CD14-positive monocyte (primary cell): Measurements from ENCODE around the gene CCDC88B. TPM values are rescaled to one million over a fixed set of nuclear protein-coding genes. Genes with fewer than 3 reads are reported as not detected.

ENCODE experiments used
- DNase-seq, 3 donors: peaks; one replicate each; pipeline ENCODE4 v3.0.0-alpha.2; 2011 to 2022
- H2AFZ ChIP-seq: 2 replicates; pipeline ENCODE4 v1.6.0; 2012; ENCODE audit warnings: mild to moderate bottlenecking, low read depth, low read length, inconsistent platforms; ENCODE audit not compliant: insufficient read depth, poor library complexity, severe bottlenecking
- H3K27ac ChIP-seq, 2 donors: 1 replicate in 1 of 2; 2 replicates in 1 of 2; pipeline ENCODE4 v1.5.1; 2012 to 2013; ENCODE audit warnings: low read length in 2 of 2, control low read depth in 1 of 2, inconsistent platforms in 1 of 2, low read depth in 1 of 2, mild to moderate bottlenecking in 1 of 2
- H3K27me3 ChIP-seq, 2 donors: one replicate each; pipeline versions ENCODE4 v1.6.0 to v1.6.1; 2011 to 2013; ENCODE audit warnings: low read length in 2 of 2; ENCODE audit not compliant: control insufficient read depth in 2 of 2, insufficient read depth in 2 of 2
- H3K36me3 ChIP-seq, 2 donors: replicated peaks in 1 of 2; 1 replicate in 1 of 2; 2 replicates in 1 of 2; pipeline versions ENCODE4 v1.5.1 to v1.6.1; 2012 to 2013; ENCODE audit warnings: low read length in 2 of 2, control low read depth in 1 of 2, inconsistent platforms in 1 of 2, mild to moderate bottlenecking in 1 of 2; ENCODE audit not compliant: insufficient read depth in 2 of 2, control insufficient read depth in 1 of 2
- H3K4me1 ChIP-seq, 2 donors: 1 replicate in 1 of 2; 2 replicates in 1 of 2; pipeline versions ENCODE4 v1.5.1 to v1.6.1; 2012 to 2013; ENCODE audit warnings: low read length in 2 of 2, control low read depth in 1 of 2, inconsistent platforms in 1 of 2, mild to moderate bottlenecking in 1 of 2, moderate library complexity in 1 of 2; ENCODE audit not compliant: insufficient read depth in 2 of 2, control insufficient read depth in 1 of 2
- H3K4me2 ChIP-seq: replicated peaks from 2 replicates; pipeline ENCODE3; 2012; ENCODE audit warnings: low read length, moderate library complexity, mild to moderate bottlenecking; ENCODE audit not compliant: poor library complexity, severe bottlenecking; ENCODE audit errors: extremely low read depth
- H3K4me3 ChIP-seq, 3 experiments: fragments of 200-600 bp in 1 of 3; sonication (generic) in 1 of 3; replicated peaks in 1 of 3; 1 replicate in 2 of 3; 2 replicates in 1 of 3; pipeline ENCODE4 v1.5.1; 2011 to 2013; ENCODE audit warnings: low read length in 3 of 3, mild to moderate bottlenecking in 3 of 3, control low read depth in 2 of 3, low read depth in 2 of 3, inconsistent platforms in 1 of 3, moderate library complexity in 1 of 3
- H3K79me2 ChIP-seq: 2 replicates; pipeline ENCODE4 v1.6.0; 2012; ENCODE audit warnings: mild to moderate bottlenecking, control low read depth, inconsistent platforms, low read length, moderate library complexity; ENCODE audit not compliant: insufficient read depth
- H3K9ac ChIP-seq: 2 replicates; pipeline ENCODE4 v1.6.0; 2017; ENCODE audit warnings: low read length, mild to moderate bottlenecking; ENCODE audit not compliant: insufficient read depth, poor library complexity, severe bottlenecking
- H3K9me3 ChIP-seq, 2 donors: replicated peaks in 1 of 2; 1 replicate in 1 of 2; 2 replicates in 1 of 2; pipeline versions ENCODE4 v1.5.1 to v1.6.1; 2012 to 2013; ENCODE audit warnings: low read length in 2 of 2, control low read depth in 1 of 2; ENCODE audit not compliant: control insufficient read depth in 1 of 2, insufficient read depth in 1 of 2
- H4K20me1 ChIP-seq: 2 replicates; pipeline ENCODE4 v1.6.0; 2012; ENCODE audit warnings: mild to moderate bottlenecking, low read length, control low read depth, moderate library complexity; ENCODE audit not compliant: insufficient read depth
- H3K27ac Mint-ChIP-seq, 7 donors: one replicate each; pipeline ENCODE4 v1.8.0; 2020; ENCODE audit warnings: mild to moderate bottlenecking in 7 of 7, mixed read lengths in 7 of 7, moderate library complexity in 6 of 7, inconsistent platforms in 2 of 7
- H3K27me3 Mint-ChIP-seq, 3 donors: one replicate each; pipeline ENCODE4 v1.8.0; 2021 to 2022; ENCODE audit warnings: low read depth in 3 of 3, mild to moderate bottlenecking in 3 of 3, mixed read lengths in 3 of 3, moderate library complexity in 3 of 3, inconsistent platforms in 1 of 3
- H3K36me3 Mint-ChIP-seq, 2 donors: one replicate each; pipeline ENCODE4 v1.8.0; 2020; ENCODE audit warnings: mixed read lengths in 2 of 2, inconsistent platforms in 1 of 2, mild to moderate bottlenecking in 1 of 2
- H3K4me1 Mint-ChIP-seq: one replicate; pipeline ENCODE4 v1.8.0; 2020; ENCODE audit warnings: mild to moderate bottlenecking, mixed read lengths
- H3K4me3 Mint-ChIP-seq, 2 donors: one replicate each; pipeline ENCODE4 v1.8.0; 2020; ENCODE audit warnings: mild to moderate bottlenecking in 2 of 2, mixed read lengths in 2 of 2, moderate library complexity in 1 of 2
- H3K9me3 Mint-ChIP-seq, 7 donors: one replicate each; pipeline ENCODE4 v1.8.0; 2020 to 2022; ENCODE audit warnings: mixed read lengths in 7 of 7, mild to moderate bottlenecking in 6 of 7, moderate library complexity in 6 of 7, inconsistent platforms in 2 of 7
- WGBS: methylation state at CpG from one replicate; pipeline ENCODE4 v1.1.5; 2013; ENCODE audit warnings: missing lambda C conversion rate; ENCODE audit not compliant: insufficient coverage; 5-methylcytosine and 5-hydroxymethylcytosine counted together
- intact Hi-C, 2 donors: fragments of 100-400 bp; cut with micrococcal nuclease; formaldehyde crosslinking; loops; one replicate each; pipeline versions ENCODE4 v1.15.0 to v1.15.1; 2023
- polyA plus RNA-seq, 3 donors: library from polyadenylated mRNA; depleted of rRNA in 1 of 3; unstranded in 2 of 3; stranded (reverse) in 1 of 3; fragments of 300-500 nt in 2 of 3; fragments of >200 nt in 1 of 3; fragmentation: Illumina TruSeq in 2 of 3; gene quantifications; 1 replicate in 2 of 3; 2 replicates in 1 of 3; pipeline ENCODE4 v1.2.3, GENCODE V29; 2012 to 2021
- TF ChIP-seq, protein P1 (sequence below): fragments of 200-600 bp; IDR thresholded peaks from one replicate; pipeline ENCODE4 v1.8.0; 2022; ENCODE audit warnings: antibody characterized with exemption, mild to moderate bottlenecking

CCDC88B gene
- polyA plus RNA-seq, 3 donors, result 8.2 to 215 (median 18.9) TPM

- Histone ChIP-seq H3K79me2 (no peaks in the 10 kb centered on the region), H3K27me3 (no peaks in the 10 kb centered on the region), H2AFZ (no peak overlapping the region), H3K4me3 (no peak overlapping the region), H3K4me1 (peaks cover 31 to 38% of the 10 kb centered on the region in 2 donors), H3K9ac (no peak overlapping the region), H3K9me3 (no peaks in the 10 kb centered on the region), H3K36me3 (peaks cover under 1% of the 10 kb centered on the region in 2 donors), H3K27ac (no peak overlapping the region), H3K4me2 (no peak overlapping the region), H4K20me1 (no peaks in the 10 kb centered on the region)
- H3K4me3 Mint-ChIP-seq, result no peak overlapping the region
- peaks cover 0 to 4% (median 1%) of the 10 kb centered on the region in 3 donors for H3K27me3 Mint-ChIP-seq
- H3K4me1 Mint-ChIP-seq, result peaks cover 47% of the 10 kb centered on the region
- H3K9me3 Mint-ChIP-seq, result peaks cover 0 to 3% (median 2%) of the 10 kb centered on the region in 7 donors
- no peak for DNase-seq
- TF ChIP-seq, protein P1, sequence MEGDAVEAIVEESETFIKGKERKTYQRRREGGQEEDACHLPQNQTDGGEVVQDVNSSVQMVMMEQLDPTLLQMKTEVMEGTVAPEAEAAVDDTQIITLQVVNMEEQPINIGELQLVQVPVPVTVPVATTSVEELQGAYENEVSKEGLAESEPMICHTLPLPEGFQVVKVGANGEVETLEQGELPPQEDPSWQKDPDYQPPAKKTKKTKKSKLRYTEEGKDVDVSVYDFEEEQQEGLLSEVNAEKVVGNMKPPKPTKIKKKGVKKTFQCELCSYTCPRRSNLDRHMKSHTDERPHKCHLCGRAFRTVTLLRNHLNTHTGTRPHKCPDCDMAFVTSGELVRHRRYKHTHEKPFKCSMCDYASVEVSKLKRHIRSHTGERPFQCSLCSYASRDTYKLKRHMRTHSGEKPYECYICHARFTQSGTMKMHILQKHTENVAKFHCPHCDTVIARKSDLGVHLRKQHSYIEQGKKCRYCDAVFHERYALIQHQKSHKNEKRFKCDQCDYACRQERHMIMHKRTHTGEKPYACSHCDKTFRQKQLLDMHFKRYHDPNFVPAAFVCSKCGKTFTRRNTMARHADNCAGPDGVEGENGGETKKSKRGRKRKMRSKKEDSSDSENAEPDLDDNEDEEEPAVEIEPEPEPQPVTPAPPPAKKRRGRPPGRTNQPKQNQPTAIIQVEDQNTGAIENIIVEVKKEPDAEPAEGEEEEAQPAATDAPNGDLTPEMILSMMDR, result no peak
- intact Hi-C loops, result no loop called here
- H3K36me3 Mint-ChIP-seq, result peaks cover 11 to 12% of the 10 kb centered on the region in 2 donors
- WGBS, result 69% methylated on average over 12 of the region's 17 CpGs
- H3K27ac Mint-ChIP-seq, result peak overlapping the region in 2 of 7 donors; percentile 9 to 36
Measured at GRCh38 chr11:64384028-64384737, 44.2 kb downstream of the CCDC88B start.

DNA sequence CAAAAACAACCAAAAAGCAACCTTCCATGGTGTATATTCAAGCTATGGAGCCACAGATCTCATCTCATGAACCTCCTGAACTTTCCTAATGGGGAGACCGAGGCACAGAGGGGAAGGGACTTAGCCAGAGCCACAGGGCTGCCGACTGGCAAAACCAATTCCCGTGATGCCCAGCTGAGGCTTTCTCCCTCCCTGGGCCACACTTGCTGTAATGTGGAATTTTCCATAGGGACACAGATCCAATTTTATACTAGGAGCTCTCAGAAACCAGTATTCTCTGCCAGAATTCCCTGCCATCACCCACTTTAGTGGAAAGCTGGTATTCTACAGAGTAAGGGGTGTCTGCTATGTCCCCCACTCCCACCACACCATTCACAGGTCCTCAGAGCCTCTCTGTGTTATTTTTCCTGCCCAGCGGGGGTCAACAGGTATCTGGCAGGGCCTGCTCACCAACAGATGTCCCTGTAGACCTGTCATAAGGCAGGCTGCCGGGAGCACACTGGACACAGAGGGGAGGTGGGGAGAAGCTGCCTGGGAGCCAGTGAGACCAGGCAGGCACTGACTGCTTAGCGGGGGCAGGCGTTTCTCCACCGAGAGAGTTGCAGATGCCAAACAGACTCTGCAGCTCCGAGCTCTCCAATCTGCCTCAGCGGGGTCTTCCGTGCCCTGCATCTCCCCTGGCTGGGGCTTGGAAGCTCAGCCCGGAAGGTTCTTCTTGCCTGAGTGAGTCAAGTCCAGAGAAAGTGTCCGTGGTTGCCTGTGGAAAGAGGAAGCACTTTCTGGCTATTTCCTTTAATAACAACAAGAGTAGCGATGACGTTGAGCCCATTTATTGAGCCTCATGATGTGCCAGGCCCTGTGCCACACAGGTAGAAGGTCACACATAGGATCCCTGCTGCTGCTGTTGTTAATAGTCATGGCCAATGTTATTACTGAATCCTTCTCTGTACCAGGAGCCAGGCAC is 45.3 kb downstream of the CCDC88B start:
- peak overlapping the region; percentile 75 to 83 for H3K27ac ChIP-seq
- no peaks in the 10 kb centered on the region for H4K20me1 ChIP-seq
- TF ChIP-seq, protein P1, result no peak
- H3K27me3 ChIP-seq, result no peaks in the 10 kb centered on the region
- H3K4me1 Mint-ChIP-seq, result peaks cover 56% of the 10 kb centered on the region
- peaks cover 38 to 45% of the 10 kb centered on the region in 2 donors for H3K4me1 ChIP-seq
- H3K9me3 ChIP-seq, result no peaks in the 10 kb centered on the region
- H3K27me3 Mint-ChIP-seq, result peaks cover 0 to 4% (median 1%) of the 10 kb centered on the region in 3 donors
- WGBS, result 24% methylated on average over 12 of the region's 15 CpGs
- peak overlapping the region; percentile 78 to 95 (median 92) for H3K27ac Mint-ChIP-seq
- H3K36me3 ChIP-seq, result peaks cover 2 to 9% of the 10 kb centered on the region in 2 donors
- peak overlapping the region; percentile 58 to 83 for H3K4me3 Mint-ChIP-seq
- peak; percentile 78 to 86 (median 86) for DNase-seq
- H3K9me3 Mint-ChIP-seq, result peaks cover 0 to 4% (median 2%) of the 10 kb centered on the region in 7 donors
- peaks cover 21 to 22% of the 10 kb centered on the region in 2 donors for H3K36me3 Mint-ChIP-seq
- H3K4me2 ChIP-seq, result peak overlapping the region; percentile 60
- peak overlapping the region in 2 of 3 experiments; percentile 5 to 62 for H3K4me3 ChIP-seq
- peak overlapping the region; percentile 75 for H2AFZ ChIP-seq
- intact Hi-C loops, result no loop called here
- peak overlapping the region; percentile 48 for H3K9ac ChIP-seq
- peaks cover under 1% of the 10 kb centered on the region for H3K79me2 ChIP-seq
